ENCODE measurements around the gene NGFR.

DNA sequence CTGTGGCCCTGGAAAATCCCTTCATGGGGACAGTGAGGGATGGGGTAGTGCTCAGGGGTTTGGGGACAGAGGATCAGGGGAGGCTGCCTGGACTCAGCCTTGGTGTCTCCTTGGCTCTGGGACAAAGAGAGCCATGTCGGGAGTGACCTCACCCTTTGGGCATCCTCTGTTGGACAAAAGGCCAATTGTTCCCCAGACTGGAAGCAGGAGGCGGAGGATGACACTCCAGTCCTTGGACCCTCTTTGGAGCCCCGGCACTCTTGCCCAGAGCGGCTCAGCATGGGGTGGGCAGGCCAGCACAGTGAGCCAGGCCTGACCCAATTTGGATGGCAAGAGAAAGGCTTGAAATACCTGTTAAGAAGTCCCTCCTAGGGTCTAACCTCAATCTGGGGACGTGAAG is 41.0 kb upstream of the NGFR start:
- TF ChIP-seq POLR2A (IDR thresholded peaks at IDR 0.05) (no peak), EP300 (IDR thresholded peaks at IDR 0.05) (no peak)
- TF ChIP-seq, protein P1, sequence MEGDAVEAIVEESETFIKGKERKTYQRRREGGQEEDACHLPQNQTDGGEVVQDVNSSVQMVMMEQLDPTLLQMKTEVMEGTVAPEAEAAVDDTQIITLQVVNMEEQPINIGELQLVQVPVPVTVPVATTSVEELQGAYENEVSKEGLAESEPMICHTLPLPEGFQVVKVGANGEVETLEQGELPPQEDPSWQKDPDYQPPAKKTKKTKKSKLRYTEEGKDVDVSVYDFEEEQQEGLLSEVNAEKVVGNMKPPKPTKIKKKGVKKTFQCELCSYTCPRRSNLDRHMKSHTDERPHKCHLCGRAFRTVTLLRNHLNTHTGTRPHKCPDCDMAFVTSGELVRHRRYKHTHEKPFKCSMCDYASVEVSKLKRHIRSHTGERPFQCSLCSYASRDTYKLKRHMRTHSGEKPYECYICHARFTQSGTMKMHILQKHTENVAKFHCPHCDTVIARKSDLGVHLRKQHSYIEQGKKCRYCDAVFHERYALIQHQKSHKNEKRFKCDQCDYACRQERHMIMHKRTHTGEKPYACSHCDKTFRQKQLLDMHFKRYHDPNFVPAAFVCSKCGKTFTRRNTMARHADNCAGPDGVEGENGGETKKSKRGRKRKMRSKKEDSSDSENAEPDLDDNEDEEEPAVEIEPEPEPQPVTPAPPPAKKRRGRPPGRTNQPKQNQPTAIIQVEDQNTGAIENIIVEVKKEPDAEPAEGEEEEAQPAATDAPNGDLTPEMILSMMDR (IDR thresholded peaks at IDR 0.05), result no peak

Measured in gastroesophageal sphincter (tissue), 3 donors.